H1 (cell line): ENCODE results near the gene SIRT3. TPM values are rescaled to one million over a fixed set of nuclear protein-coding genes. Genes with fewer than 3 reads are reported as not detected.

Experiments
- SIX5 ChIP-seq: IDR thresholded peaks from 2 replicates; pipeline ENCODE4 v1.6.1; 2011; ENCODE audit warnings: mild to moderate bottlenecking, low read depth, low read length
- polyA plus RNA-seq, 7 experiments: library from polyadenylated mRNA; depleted of rRNA in 3 of 7; stranded (reverse) in 5 of 7; unstranded in 2 of 7; fragments of >200 nt in 5 of 7; fragments of 200-250 nt in 2 of 7; gene quantifications; 1 replicate in 5 of 7; 2 replicates in 1 of 7; 4 replicates in 1 of 7; pipeline versions ENCODE4 v1.2.1 to v1.2.3, GENCODE V29; 2011 to 2013; ENCODE audit warnings: missing spikeins in 2 of 7, mixed read lengths in 2 of 7
- total RNA-seq: library from RNA; stranded (reverse); fragmentation: NEBNext Ultra II Directional; extraction: Animal tissue kit (Norgen Biotek cat#: 25700); gene quantifications from 2 replicates; pipeline ENCODE4 v1.2.1, GENCODE V29; 2021

Gene SIRT3
- total and polyA plus RNA-seq, 2 of the 8 experiments (the other 6 are each of a cell fraction or from before 2014, with no cell fraction given): 14.3 to 21.6 TPM

- TF ChIP-seq SIX5: no peak
Measured at GRCh38 chr11:199004-199581, 37.0 kb downstream of the SIRT3 start (continued).
